Endothelial cell of umbilical vein (primary cell): ENCODE results near the gene UBTD2. TPM values are rescaled to one million over a fixed set of nuclear protein-coding genes. Genes with fewer than 3 reads are reported as not detected.
A peak's percentile ranks its signal among the peaks of the same experiment; 100 is the strongest.

Experiments
- BruUV-seq: library from RNA; stranded (reverse); fragments of 400-500 nt; replicated peaks from 2 replicates; lab custom pipeline; 2021; lab: Mats Ljungman, UMichigan
- CTCF ChIA-PET: fragments of 300-600, 350-600 bp; sonication (Branson Sonifier 250); formaldehyde crosslinking; loops from one replicate; lab custom pipeline; 2021; ENCODE audit warnings: antibody characterized with exemption, inconsistent platforms; lab: Charles Lee
- POLR2A ChIA-PET: fragments of 300-600, 350-600 bp; sonication (Branson Sonifier 250); formaldehyde crosslinking; loops from one replicate; lab custom pipeline; 2021; ENCODE audit warnings: antibody characterized with exemption, inconsistent platforms; lab: Charles Lee
- DNase-seq: peaks from one replicate; pipeline ENCODE4 v3.0.0-alpha.2; 2011; ENCODE audit warnings: low read depth, low spot score
- FAIRE-seq: peaks from 2 replicates; lab custom pipeline; 2011; peaks lifted over from hg19 to GRCh38; lab: Jason Lieb, UNC
- H2AFZ ChIP-seq: 2 replicates; pipeline ENCODE4 v1.6.0; 2012; ENCODE audit warnings: low read depth, low read length, control low read depth, inconsistent platforms
- H3K27ac ChIP-seq: 2 replicates; pipeline ENCODE4 v1.5.1; 2011; ENCODE audit warnings: low read depth, mild to moderate bottlenecking, control low read depth, low read length, moderate library complexity; ENCODE audit not compliant: insufficient read depth
- H3K27me3 ChIP-seq, 2 experiments: 2 replicates each; pipeline versions ENCODE4 v1.6.0 to v1.6.1; 2011; ENCODE audit warnings: low read length in 2 of 2, mixed read lengths in 1 of 2; ENCODE audit not compliant: control insufficient read depth in 2 of 2, insufficient read depth in 2 of 2
- H3K36me3 ChIP-seq, 2 experiments: 2 replicates in 1 of 2; 3 replicates in 1 of 2; pipeline ENCODE4 v1.5.1; 2011; ENCODE audit warnings: low read length in 2 of 2, mild to moderate bottlenecking in 1 of 2, moderate library complexity in 1 of 2; ENCODE audit not compliant: control insufficient read depth in 2 of 2, insufficient read depth in 2 of 2; ENCODE audit errors: extremely low read depth in 1 of 2
- H3K4me1 ChIP-seq: 3 replicates; pipeline ENCODE4 v1.5.1; 2011; ENCODE audit warnings: mild to moderate bottlenecking, low read length; ENCODE audit not compliant: control insufficient read depth, insufficient read depth; ENCODE audit errors: extremely low read depth
- H3K4me2 ChIP-seq: 2 replicates; pipeline ENCODE4 v1.6.1; 2011; ENCODE audit warnings: low read length, control low read depth, mixed read lengths; ENCODE audit not compliant: insufficient read depth
- H3K4me3 ChIP-seq, 3 experiments: fragments of 200-600 bp in 1 of 3; sonication (generic), shearing (Covaris generic) in 1 of 3; replicated peaks in 1 of 3; 2 replicates each; pipeline ENCODE4 v1.5.1; 2011 to 2016; ENCODE audit warnings: control low read depth in 3 of 3, low read length in 3 of 3, mild to moderate bottlenecking in 2 of 3, inconsistent platforms in 1 of 3, low read depth in 1 of 3, moderate library complexity in 1 of 3; ENCODE audit not compliant: insufficient read depth in 1 of 3
- H3K79me2 ChIP-seq: 2 replicates; pipeline ENCODE4 v1.6.0; 2012; ENCODE audit warnings: low read length, inconsistent platforms; ENCODE audit not compliant: control insufficient read depth, insufficient read depth
- H3K9ac ChIP-seq: replicated peaks from 2 replicates; pipeline ENCODE3; 2011; ENCODE audit warnings: low read length, control low read depth; ENCODE audit not compliant: insufficient read depth; ENCODE audit errors: extremely low read depth
- H3K9me1 ChIP-seq: replicated peaks from 3 replicates; pipeline ENCODE4 v1.6.0; 2011; ENCODE audit warnings: mild to moderate bottlenecking, low read length; ENCODE audit not compliant: control insufficient read depth, insufficient read depth; ENCODE audit errors: extremely low read depth
- H3K9me3 ChIP-seq: replicated peaks from 2 replicates; pipeline ENCODE4 v1.5.1; 2012; ENCODE audit warnings: low read length, inconsistent platforms; ENCODE audit not compliant: control insufficient read depth, insufficient read depth
- H4K20me1 ChIP-seq: replicated peaks from 2 replicates; pipeline ENCODE3; 2011; ENCODE audit warnings: mild to moderate bottlenecking, low read length; ENCODE audit not compliant: control insufficient read depth, insufficient read depth; ENCODE audit errors: extremely low read depth
- EZH2 ChIP-seq: IDR thresholded peaks from 2 replicates; pipeline ENCODE4 v1.6.1; 2012; ENCODE audit warnings: borderline replicate concordance, low read depth, mild to moderate bottlenecking, moderate library complexity, low read length, inconsistent platforms; ENCODE audit not compliant: severe bottlenecking
- FOS ChIP-seq: IDR thresholded peaks from 2 replicates; pipeline ENCODE4 v1.6.1; 2011; ENCODE audit warnings: mild to moderate bottlenecking, low read length, moderate library complexity, borderline replicate concordance; ENCODE audit not compliant: insufficient read depth
- GATA2 ChIP-seq: IDR thresholded peaks from 2 replicates; pipeline ENCODE4 v1.7.0; 2011; ENCODE audit warnings: low read depth, mild to moderate bottlenecking, moderate library complexity, mixed read lengths, low read length; ENCODE audit not compliant: insufficient read length, insufficient read depth
- JUN ChIP-seq: IDR thresholded peaks from 2 replicates; pipeline ENCODE4 v1.6.1; 2011; ENCODE audit warnings: borderline replicate concordance, low read depth; ENCODE audit not compliant: insufficient read length, insufficient read depth
- MYC ChIP-seq: IDR thresholded peaks from one replicate; pipeline ENCODE4 v1.6.1; 2011; ENCODE audit warnings: mild to moderate bottlenecking, low read depth, low read length
- POLR2A ChIP-seq: IDR thresholded peaks from 2 replicates; pipeline ENCODE4 v1.6.1; 2012; ENCODE audit warnings: low read depth, mild to moderate bottlenecking, control low read depth, low read length
- POLR2AphosphoS5 ChIP-seq: IDR thresholded peaks from 2 replicates; pipeline ENCODE4 v1.6.1; 2012; ENCODE audit warnings: low read depth, mild to moderate bottlenecking, control low read depth, low read length, moderate library complexity; ENCODE audit not compliant: insufficient read depth
- dilution Hi-C: fragments of 300-500 bp; cut with MboI; formaldehyde crosslinking; loops from one replicate; pipeline ENCODE4 v1.15.0; 2019; ENCODE audit warnings: low sequenced_read_pairs; ENCODE audit not compliant: extremely low pct_ligation_motif_present
- intact Hi-C: fragments of 100-400 bp; cut with micrococcal nuclease; formaldehyde crosslinking; loops from one replicate; pipeline ENCODE4 v1.10.0; 2022
- polyA plus RNA-seq, 4 experiments: library from polyadenylated mRNA; depleted of rRNA in 3 of 4; stranded (reverse) in 3 of 4; unstranded in 1 of 4; fragments of >200 nt; gene quantifications; 2 replicates each; pipeline versions ENCODE4 v1.2.1 to v1.2.3, GENCODE V29; 2011 to 2012; ENCODE audit warnings: missing spikeins in 1 of 4
- total RNA-seq: library from RNA; stranded (reverse); gene quantifications from 2 replicates; pipeline ENCODE4 v1.2.3, GENCODE V29; 2021
- TF ChIP-seq, protein P1 (sequence below), 2 donors: IDR thresholded peaks; 1 replicate in 1 of 2; 2 replicates in 1 of 2; pipeline ENCODE4 v1.5.1; 2011; ENCODE audit warnings: low read length in 2 of 2, mild to moderate bottlenecking in 2 of 2, moderate library complexity in 2 of 2, control low read depth in 1 of 2, inconsistent platforms in 1 of 2, low read depth in 1 of 2; ENCODE audit not compliant: insufficient read depth in 1 of 2; ENCODE audit errors: extremely low read depth in 1 of 2
- TF ChIP-seq, protein P2 (sequence below): IDR thresholded peaks from 2 replicates; pipeline ENCODE4 v1.6.1; 2011; ENCODE audit not compliant: insufficient read depth, insufficient read length

UBTD2 gene
- total and polyA plus RNA-seq, 2 donors (not counting 3 experiments of a cell fraction or from before 2014, with no cell fraction given), result 10.1 to 22.6 TPM

DNA sequence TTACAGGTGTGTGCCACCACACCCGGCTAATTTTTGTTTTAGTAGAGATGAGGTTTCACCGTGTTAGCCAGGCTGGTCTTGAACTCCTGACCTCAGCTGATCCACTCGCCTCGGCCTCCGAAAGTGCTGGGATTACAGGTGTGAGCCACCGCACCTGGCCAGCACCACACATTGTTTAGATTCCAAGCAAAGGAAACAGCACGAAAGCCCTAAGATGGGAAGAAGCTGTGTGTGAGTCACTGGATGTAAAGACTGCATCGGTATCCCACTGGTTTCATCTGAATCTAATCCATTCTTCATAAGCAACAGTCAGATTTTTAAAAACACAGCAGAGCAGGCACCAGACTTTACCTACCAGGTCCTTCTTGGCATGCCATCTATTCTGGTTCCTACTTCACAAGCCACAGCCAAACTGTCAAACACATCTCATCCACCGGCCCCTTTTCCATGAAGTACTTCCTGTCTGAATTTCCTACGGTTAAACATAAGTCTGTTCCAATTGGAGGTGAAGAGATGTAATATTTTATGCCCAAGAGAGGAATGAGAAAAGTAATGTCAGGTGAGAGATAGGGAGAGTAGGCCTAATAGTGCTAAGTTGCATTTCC is 17.4 kb downstream of the UBTD2 start:
- POLR2A ChIA-PET, result no interaction called here
- TF ChIP-seq, protein P1, sequence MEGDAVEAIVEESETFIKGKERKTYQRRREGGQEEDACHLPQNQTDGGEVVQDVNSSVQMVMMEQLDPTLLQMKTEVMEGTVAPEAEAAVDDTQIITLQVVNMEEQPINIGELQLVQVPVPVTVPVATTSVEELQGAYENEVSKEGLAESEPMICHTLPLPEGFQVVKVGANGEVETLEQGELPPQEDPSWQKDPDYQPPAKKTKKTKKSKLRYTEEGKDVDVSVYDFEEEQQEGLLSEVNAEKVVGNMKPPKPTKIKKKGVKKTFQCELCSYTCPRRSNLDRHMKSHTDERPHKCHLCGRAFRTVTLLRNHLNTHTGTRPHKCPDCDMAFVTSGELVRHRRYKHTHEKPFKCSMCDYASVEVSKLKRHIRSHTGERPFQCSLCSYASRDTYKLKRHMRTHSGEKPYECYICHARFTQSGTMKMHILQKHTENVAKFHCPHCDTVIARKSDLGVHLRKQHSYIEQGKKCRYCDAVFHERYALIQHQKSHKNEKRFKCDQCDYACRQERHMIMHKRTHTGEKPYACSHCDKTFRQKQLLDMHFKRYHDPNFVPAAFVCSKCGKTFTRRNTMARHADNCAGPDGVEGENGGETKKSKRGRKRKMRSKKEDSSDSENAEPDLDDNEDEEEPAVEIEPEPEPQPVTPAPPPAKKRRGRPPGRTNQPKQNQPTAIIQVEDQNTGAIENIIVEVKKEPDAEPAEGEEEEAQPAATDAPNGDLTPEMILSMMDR (IDR thresholded peaks at IDR 0.05; ENCODE audit: extremely low read depth in 1 of 2, insufficient read depth in 1 of 2, low read depth in 1 of 2, low read length in 2 of 2), result no peak
- no peak for TF ChIP-seq EZH2
- TF ChIP-seq MYC, result no peak
- TF ChIP-seq POLR2AphosphoS5, result no peak
- no peak for TF ChIP-seq FOS
- TF ChIP-seq POLR2A, result no peak
- TF ChIP-seq GATA2, result no peak
- TF ChIP-seq, protein P2, sequence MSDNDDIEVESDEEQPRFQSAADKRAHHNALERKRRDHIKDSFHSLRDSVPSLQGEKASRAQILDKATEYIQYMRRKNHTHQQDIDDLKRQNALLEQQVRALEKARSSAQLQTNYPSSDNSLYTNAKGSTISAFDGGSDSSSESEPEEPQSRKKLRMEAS, result no peak
- no peak for TF ChIP-seq JUN
- no peak for FAIRE-seq

More for the DNA sequence above, 17.4 kb downstream of the UBTD2 start:
- DNase-seq, result peak; percentile 21
- H3K36me3 ChIP-seq, result no peaks in the 10 kb centered on the region
- no peak overlapping the region for H3K9ac ChIP-seq
- intact Hi-C loops, result no loop called here
- H3K27ac ChIP-seq, result no peak overlapping the region
- H3K9me1 ChIP-seq, result no peaks in the 10 kb centered on the region
- no TSS peak for BruUV-seq
- H4K20me1 ChIP-seq, result no peaks in the 10 kb centered on the region
- no peak overlapping the region for H3K4me3 ChIP-seq
- no peaks in the 10 kb centered on the region for H3K4me1 ChIP-seq
- H3K4me2 ChIP-seq, result no peak overlapping the region
- no peak overlapping the region for H2AFZ ChIP-seq
- H3K9me3 ChIP-seq, result no peaks in the 10 kb centered on the region
- dilution Hi-C loops, result no loop called here
- CTCF ChIA-PET, result no interaction called here
- H3K27me3 ChIP-seq, result no peaks in the 10 kb centered on the region
- peaks cover 75% of the 10 kb centered on the region for H3K79me2 ChIP-seq
